GM21825 (cell line): ENCODE measurements around the gene ASB9.

Experiments
- ATAC-seq: cut with Tn5 transposase; IDR thresholded peaks from one replicate; pipeline ENCODE4 v1.9.1; 2021; ENCODE audit warnings: mild to moderate bottlenecking, moderate library complexity; ENCODE audit not compliant: unreplicated experiment

The ASB9 gene

GRCh38 chrX:15194146-15194545, 75.7 kb downstream of the ASB9 start:
- ATAC-seq: no peak
